Measurements from ENCODE around the gene TROAP.

TROAP gene

DNA sequence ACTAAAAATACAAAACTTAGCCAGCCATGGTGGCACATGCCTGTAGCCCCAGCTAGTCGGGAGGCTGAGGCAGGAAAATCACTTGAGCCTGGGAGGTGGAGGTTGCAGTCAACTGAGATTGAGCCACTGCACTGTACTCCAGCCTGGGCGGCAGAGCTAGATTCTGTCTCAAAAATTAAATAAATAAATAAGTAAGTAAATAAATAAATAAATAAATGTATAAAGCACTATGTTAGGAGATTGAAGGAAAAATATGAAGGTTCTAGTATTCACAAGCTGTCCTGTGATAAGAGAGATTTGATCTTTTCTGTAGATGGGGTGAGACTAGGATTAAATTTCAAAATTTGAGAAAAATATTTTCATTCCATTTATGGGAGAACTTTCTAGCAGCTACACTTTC lies 29.3 kb downstream of the TROAP start (continued):
- TF ChIP-seq ZNF112 (tag by site-specific recombination; IDR thresholded peaks at IDR 0.05) (no peak), ZNF624 (tag by site-specific recombination; IDR thresholded peaks at IDR 0.05) (no peak), ZNF548 (tag by site-specific recombination; IDR thresholded peaks at IDR 0.05) (no peak), ZNF610 (tag by site-specific recombination; IDR thresholded peaks at IDR 0.05; ENCODE audit: borderline replicate concordance) (no peak), ZNF48 (tag by site-specific recombination; IDR thresholded peaks at IDR 0.05) (no peak), ZBTB1 (tag by site-specific recombination; IDR thresholded peaks at IDR 0.05) (0 out of 2 replicates have a peak, but pooled peaks have one; percentile 35), GFI1B (tag by site-specific recombination; IDR thresholded peaks at IDR 0.05) (0 out of 2 replicates have a peak, but pooled peaks have one; percentile 25), PRDM10 (tag by site-specific recombination; IDR thresholded peaks at IDR 0.05) (no peak), ZNF510 (tag by site-specific recombination; IDR thresholded peaks at IDR 0.05; ENCODE audit: insufficient replicate concordance) (peak; percentile 60), ZNF692 (tag by site-specific recombination; IDR thresholded peaks at IDR 0.05) (no peak), ZNF560 (tag by site-specific recombination; IDR thresholded peaks at IDR 0.05; ENCODE audit: borderline replicate concordance) (peak; percentile 64; the same call in 1 of the 2 replicates), ZNF426 (tag by site-specific recombination; IDR thresholded peaks at IDR 0.05) (peak; percentile 68), ZNF529 (tag by site-specific recombination; IDR thresholded peaks at IDR 0.05; ENCODE audit: insufficient replicate concordance) (peak; percentile 33), ZNF785 (tag by site-specific recombination; IDR thresholded peaks at IDR 0.05) (no peak), ZNF558 (tag by site-specific recombination; IDR thresholded peaks at IDR 0.05) (peak; percentile 67), CTCF (tag by site-specific recombination; IDR thresholded peaks at IDR 0.05) (no peak), ZNF555 (tag by site-specific recombination; conservative IDR thresholded peaks at IDR 0.05) (no peak; the same call in 1 of the 2 replicates), RBAK (tag by site-specific recombination; IDR thresholded peaks at IDR 0.05) (peak; percentile 62; the same call in 1 of the 2 replicates), ZSCAN16 (tag by site-specific recombination; IDR thresholded peaks at IDR 0.05) (no peak), ZNF266 (tag by site-specific recombination; IDR thresholded peaks at IDR 0.05; ENCODE audit: low read depth) (peak; percentile 57), ZNF654 (tag by site-specific recombination; IDR thresholded peaks at IDR 0.05; ENCODE audit: low read depth) (peak; percentile 37), ZNF157 (tag by site-specific recombination; IDR thresholded peaks at IDR 0.05) (no peak)
- TF ChIP-seq, protein P1, sequence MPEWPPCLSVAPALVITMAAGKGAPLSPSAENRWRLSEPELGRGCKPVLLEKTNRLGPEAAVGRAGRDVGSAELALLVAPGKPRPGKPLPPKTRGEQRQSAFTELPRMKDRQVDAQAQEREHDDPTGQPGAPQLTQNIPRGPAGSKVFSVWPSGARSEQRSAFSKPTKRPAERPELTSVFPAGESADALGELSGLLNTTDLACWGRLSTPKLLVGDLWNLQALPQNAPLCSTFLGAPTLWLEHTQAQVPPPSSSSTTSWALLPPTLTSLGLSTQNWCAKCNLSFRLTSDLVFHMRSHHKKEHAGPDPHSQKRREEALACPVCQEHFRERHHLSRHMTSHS (tag by site-specific recombination; IDR thresholded peaks at IDR 0.05) = no peak
- TF ChIP-seq, protein P2, sequence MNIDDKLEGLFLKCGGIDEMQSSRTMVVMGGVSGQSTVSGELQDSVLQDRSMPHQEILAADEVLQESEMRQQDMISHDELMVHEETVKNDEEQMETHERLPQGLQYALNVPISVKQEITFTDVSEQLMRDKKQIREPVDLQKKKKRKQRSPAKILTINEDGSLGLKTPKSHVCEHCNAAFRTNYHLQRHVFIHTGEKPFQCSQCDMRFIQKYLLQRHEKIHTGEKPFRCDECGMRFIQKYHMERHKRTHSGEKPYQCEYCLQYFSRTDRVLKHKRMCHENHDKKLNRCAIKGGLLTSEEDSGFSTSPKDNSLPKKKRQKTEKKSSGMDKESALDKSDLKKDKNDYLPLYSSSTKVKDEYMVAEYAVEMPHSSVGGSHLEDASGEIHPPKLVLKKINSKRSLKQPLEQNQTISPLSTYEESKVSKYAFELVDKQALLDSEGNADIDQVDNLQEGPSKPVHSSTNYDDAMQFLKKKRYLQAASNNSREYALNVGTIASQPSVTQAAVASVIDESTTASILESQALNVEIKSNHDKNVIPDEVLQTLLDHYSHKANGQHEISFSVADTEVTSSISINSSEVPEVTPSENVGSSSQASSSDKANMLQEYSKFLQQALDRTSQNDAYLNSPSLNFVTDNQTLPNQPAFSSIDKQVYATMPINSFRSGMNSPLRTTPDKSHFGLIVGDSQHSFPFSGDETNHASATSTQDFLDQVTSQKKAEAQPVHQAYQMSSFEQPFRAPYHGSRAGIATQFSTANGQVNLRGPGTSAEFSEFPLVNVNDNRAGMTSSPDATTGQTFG (tag by site-specific recombination; IDR thresholded peaks at IDR 0.05; ENCODE audit: borderline replicate concordance) = no peak
- TF ChIP-seq, protein P3, sequence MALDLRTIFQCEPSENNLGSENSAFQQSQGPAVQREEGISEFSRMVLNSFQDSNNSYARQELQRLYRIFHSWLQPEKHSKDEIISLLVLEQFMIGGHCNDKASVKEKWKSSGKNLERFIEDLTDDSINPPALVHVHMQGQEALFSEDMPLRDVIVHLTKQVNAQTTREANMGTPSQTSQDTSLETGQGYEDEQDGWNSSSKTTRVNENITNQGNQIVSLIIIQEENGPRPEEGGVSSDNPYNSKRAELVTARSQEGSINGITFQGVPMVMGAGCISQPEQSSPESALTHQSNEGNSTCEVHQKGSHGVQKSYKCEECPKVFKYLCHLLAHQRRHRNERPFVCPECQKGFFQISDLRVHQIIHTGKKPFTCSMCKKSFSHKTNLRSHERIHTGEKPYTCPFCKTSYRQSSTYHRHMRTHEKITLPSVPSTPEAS (tag by site-specific recombination; IDR thresholded peaks at IDR 0.05) = no peak
- TF ChIP-seq, protein P4, sequence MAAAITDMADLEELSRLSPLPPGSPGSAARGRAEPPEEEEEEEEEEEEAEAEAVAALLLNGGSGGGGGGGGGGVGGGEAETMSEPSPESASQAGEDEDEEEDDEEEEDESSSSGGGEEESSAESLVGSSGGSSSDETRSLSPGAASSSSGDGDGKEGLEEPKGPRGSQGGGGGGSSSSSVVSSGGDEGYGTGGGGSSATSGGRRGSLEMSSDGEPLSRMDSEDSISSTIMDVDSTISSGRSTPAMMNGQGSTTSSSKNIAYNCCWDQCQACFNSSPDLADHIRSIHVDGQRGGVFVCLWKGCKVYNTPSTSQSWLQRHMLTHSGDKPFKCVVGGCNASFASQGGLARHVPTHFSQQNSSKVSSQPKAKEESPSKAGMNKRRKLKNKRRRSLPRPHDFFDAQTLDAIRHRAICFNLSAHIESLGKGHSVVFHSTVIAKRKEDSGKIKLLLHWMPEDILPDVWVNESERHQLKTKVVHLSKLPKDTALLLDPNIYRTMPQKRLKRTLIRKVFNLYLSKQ (tag by site-specific recombination; IDR thresholded peaks at IDR 0.05; ENCODE audit: borderline replicate concordance) = 0 out of 2 replicates have a peak, but pooled peaks have one; percentile 12
- TF ChIP-seq, protein P5, sequence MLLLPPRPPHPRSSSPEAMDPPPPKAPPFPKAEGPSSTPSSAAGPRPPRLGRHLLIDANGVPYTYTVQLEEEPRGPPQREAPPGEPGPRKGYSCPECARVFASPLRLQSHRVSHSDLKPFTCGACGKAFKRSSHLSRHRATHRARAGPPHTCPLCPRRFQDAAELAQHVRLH (tag by site-specific recombination; IDR thresholded peaks at IDR 0.05) = peak; percentile 14; the same call in 1 of the 2 replicates

Data from HEK293 (cell line).